GM19455 (cell line): ENCODE measurements around the gene SEMA4D.

Experiments
- ATAC-seq: cut with Tn5 transposase; IDR thresholded peaks from one replicate; pipeline ENCODE4 v1.9.1; 2021; ENCODE audit not compliant: unreplicated experiment

SEMA4D gene

GRCh38 chr9:89417832-89418473 is 80.0 kb downstream of the SEMA4D start:
- no peak for ATAC-seq

GRCh38 chr9:89414670-89415324 is 83.1 kb downstream of the SEMA4D start:
- no peak for ATAC-seq

GRCh38 chr9:89413963-89414638 is 83.8 kb downstream of the SEMA4D start:
- no peak for ATAC-seq

- ATAC-seq = no peak
Measured at GRCh38 chr9:89412951-89413350, 85.0 kb downstream of the SEMA4D start.

- no peak for ATAC-seq
Measured at GRCh38 chr9:89412541-89412940, 85.4 kb downstream of the SEMA4D start.

- no peak for ATAC-seq
Measured at GRCh38 chr9:89411759-89412158, 86.2 kb downstream of the SEMA4D start.

GRCh38 chr9:89410641-89411350 is 87.1 kb downstream of the SEMA4D start:
- ATAC-seq = no peak

- ATAC-seq = no peak
Measured at GRCh38 chr9:89410022-89410421, 87.9 kb downstream of the SEMA4D start.

- no peak for ATAC-seq
Measured at GRCh38 chr9:89409466-89409865, 88.4 kb downstream of the SEMA4D start.

GRCh38 chr9:89408628-89409101 is 89.2 kb downstream of the SEMA4D start:
- no peak for ATAC-seq

GRCh38 chr9:89407070-89407469 is 90.8 kb downstream of the SEMA4D start:
- ATAC-seq = no peak

GRCh38 chr9:89405826-89406225 is 92.1 kb downstream of the SEMA4D start:
- peak; percentile 54 for ATAC-seq

- no peak for ATAC-seq
Measured at GRCh38 chr9:89404074-89404473, 93.8 kb downstream of the SEMA4D start.

GRCh38 chr9:89402695-89403427 is 95.1 kb downstream of the SEMA4D start:
- ATAC-seq = no peak

- ATAC-seq = peak; percentile 75
Measured at GRCh38 chr9:89400403-89401116, 97.4 kb downstream of the SEMA4D start.

GRCh38 chr9:89398621-89399020 is 99.3 kb downstream of the SEMA4D start:
- ATAC-seq = no peak

GRCh38 chr9:89397471-89397870 is 100.4 kb downstream of the SEMA4D start:
- ATAC-seq = no peak

- no peak for ATAC-seq
Measured at GRCh38 chr9:89395931-89396710, 101.8 kb downstream of the SEMA4D start.

- no peak for ATAC-seq
Measured at GRCh38 chr9:89394412-89394811, 103.5 kb downstream of the SEMA4D start.
